HFFc6 (cell line): ENCODE measurements around the gene TAF10. TPM values are rescaled to one million over a fixed set of nuclear protein-coding genes. Genes with fewer than 3 reads are reported as not detected.

Experiments used
- DNase-seq: peaks from one replicate; pipeline ENCODE4 v3.0.0-alpha.2; 2018
- H3K27ac Mint-ChIP-seq: 2 replicates; pipeline ENCODE4 v1.8.0; 2020; ENCODE audit warnings: mild to moderate bottlenecking, mixed read lengths
- H3K27me3 Mint-ChIP-seq: 2 replicates; pipeline ENCODE4 v1.8.0; 2021; ENCODE audit warnings: mild to moderate bottlenecking, moderate library complexity, mixed read lengths; ENCODE audit not compliant: insufficient read depth
- H3K36me3 Mint-ChIP-seq: 2 replicates; pipeline ENCODE4 v1.8.0; 2021; ENCODE audit warnings: low read depth, mixed read lengths
- H3K4me1 Mint-ChIP-seq: 2 replicates; pipeline ENCODE4 v1.8.0; 2020; ENCODE audit warnings: low read depth, mixed read lengths
- H3K4me3 Mint-ChIP-seq: 2 replicates; pipeline ENCODE4 v1.8.0; 2020; ENCODE audit warnings: mild to moderate bottlenecking, moderate library complexity, mixed read lengths
- H3K9me3 Mint-ChIP-seq: 2 replicates; pipeline ENCODE4 v1.8.0; 2020; ENCODE audit warnings: mild to moderate bottlenecking, mixed read lengths
- CTCF ChIP-seq: fragments of 200-600 bp; sonication (generic); IDR thresholded peaks from 2 replicates; pipeline ENCODE4 v1.5.0; 2021; ENCODE audit warnings: antibody characterized with exemption, mild to moderate bottlenecking
- total RNA-seq, 6 experiments: library from RNA; stranded (reverse); fragmentation: NEBNext Ultra II Directional; extraction: Animal tissue kit (Norgen Biotek cat#: 25700); gene quantifications; 2 replicates in 1 of 6; 3 replicates in 5 of 6; pipeline ENCODE4 v1.2.3, GENCODE V29; 2021

The TAF10 gene
- total RNA-seq, 6 experiments from 2014 or later, result 148 to 205 (median 192) TPM

- Mint-ChIP-seq H3K27me3 (peaks cover 6% of the 10 kb centered on the region), H3K4me3 (peak overlapping the region; percentile 69; the same call in 1 of the 2 replicates), H3K4me1 (peaks cover 10% of the 10 kb centered on the region; the same call in 1 of the 2 replicates), H3K27ac (no peak overlapping the region), H3K36me3 (no peaks in the 10 kb centered on the region), H3K9me3 (no peaks in the 10 kb centered on the region)
- DNase-seq, result no peak
- no peak for TF ChIP-seq CTCF
Observed at GRCh38 chr11:6656584-6656915, 44.5 kb upstream of the TAF10 start.

- no peak within 1 kb of the TSS for H3K27ac Mint-ChIP-seq
- no peak for DNase-seq
Observed at GRCh38 chr11:6655790-6656583, 44.0 kb upstream of the TAF10 start, which contains the start of gene DCHS1. TSS of gene DCHS1 (minus strand) at chr11:6655809. CDS start at chr11:6641613, 14,196 bp downstream.

GRCh38 chr11:6655020-6655789, 43.2 kb upstream of the TAF10 start:
- TF ChIP-seq CTCF, result no peak
- H3K4me3 Mint-ChIP-seq, result no peak overlapping the region
- H3K9me3 Mint-ChIP-seq, result no peaks in the 10 kb centered on the region
- H3K27ac Mint-ChIP-seq, result no peak overlapping the region
- H3K36me3 Mint-ChIP-seq, result no peaks in the 10 kb centered on the region
- DNase-seq, result no peak
- H3K4me1 Mint-ChIP-seq, result peaks cover 10% of the 10 kb centered on the region; the same call in 1 of the 2 replicates
- peaks cover 6% of the 10 kb centered on the region for H3K27me3 Mint-ChIP-seq

More at GRCh38 chr11:6655790-6656583, 44.0 kb upstream of the TAF10 start, which contains the start of gene DCHS1:
- H3K27me3 Mint-ChIP-seq, result peaks cover 6% of the 10 kb centered on the region
- no peaks in the 10 kb centered on the region for H3K9me3 Mint-ChIP-seq
- no peak for TF ChIP-seq CTCF
- H3K36me3 Mint-ChIP-seq, result no peaks in the 10 kb centered on the region
- H3K4me1 Mint-ChIP-seq, result peaks cover 10% of the 10 kb centered on the region; the same call in 1 of the 2 replicates
- H3K4me3 Mint-ChIP-seq, result peak within 1 kb of the TSS; percentile 69

- no peak overlapping the region for H3K27ac Mint-ChIP-seq
- no peaks in the 10 kb centered on the region for H3K9me3 Mint-ChIP-seq
- peaks cover 6% of the 10 kb centered on the region for H3K27me3 Mint-ChIP-seq
- H3K4me1 Mint-ChIP-seq, result peaks cover 10% of the 10 kb centered on the region; the same call in 1 of the 2 replicates
- H3K4me3 Mint-ChIP-seq, result no peak overlapping the region
- H3K36me3 Mint-ChIP-seq, result no peaks in the 10 kb centered on the region
- DNase-seq, result no peak
- no peak for TF ChIP-seq CTCF
Observed at GRCh38 chr11:6654281-6655019, 42.4 kb upstream of the TAF10 start.

GRCh38 chr11:6653656-6654055, 41.6 kb upstream of the TAF10 start:
- Mint-ChIP-seq H3K4me3 (no peak overlapping the region), H3K36me3 (no peaks in the 10 kb centered on the region), H3K27me3 (peaks cover 6% of the 10 kb centered on the region), H3K9me3 (no peaks in the 10 kb centered on the region), H3K4me1 (peaks cover 10% of the 10 kb centered on the region; the same call in 1 of the 2 replicates), H3K27ac (no peak overlapping the region)
- TF ChIP-seq CTCF, result no peak
- DNase-seq, result no peak
